Activated CD4-positive, alpha-beta T cell treated with anti-CD3 and anti-CD28 coated beads, Interleukin-2, amount 50 U/mL, for 1 hour (primary cell): Measurements from ENCODE around the gene NLRP9.
"Not testable (repeated sequence)": the region's sequence is repeated elsewhere in the genome, so short reads cannot be mapped to it uniquely, and the experiment has no call there.

Experiments
- DNase-seq: peaks from one replicate; pipeline ENCODE4 v3.0.0-alpha.2; 2020

NLRP9 gene

GRCh38 chr19:55738302-55738701, at the start of gene NLRP9:
TSS of gene NLRP9 (minus strand) at chr19:55738402. CDS start at chr19:55738374, 28 bp downstream.
- no peak for DNase-seq

DNA sequence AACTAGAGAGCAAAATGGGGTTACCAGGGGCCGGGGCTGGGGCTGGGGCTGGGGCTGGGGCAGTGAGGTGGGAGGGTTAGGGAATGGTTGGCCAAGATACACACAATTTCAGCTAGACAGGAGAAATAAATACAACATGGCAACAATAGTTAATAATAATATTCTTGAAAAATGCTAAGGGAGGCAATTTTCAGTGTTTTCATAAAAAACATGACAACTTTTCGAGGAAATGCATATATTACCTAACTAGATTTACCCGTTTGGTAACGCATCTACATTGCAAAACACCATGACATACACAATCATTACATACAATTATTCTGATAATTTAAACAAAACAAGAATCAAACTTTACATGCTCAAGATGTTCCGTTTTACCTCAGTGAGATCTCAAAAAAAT, 42.9 kb upstream of the NLRP9 start:
- no peak for DNase-seq

- DNase-seq: no peak
Observed at GRCh38 chr19:55778331-55778730, 40.1 kb upstream of the NLRP9 start.

GRCh38 chr19:55777528-55777927, 39.3 kb upstream of the NLRP9 start:
- DNase-seq: no peak

- not testable (repeated sequence) for DNase-seq
Observed at GRCh38 chr19:55769632-55770031, 31.4 kb upstream of the NLRP9 start.

GRCh38 chr19:55768818-55769217, 30.6 kb upstream of the NLRP9 start, which contains the start of gene RFPL4AL1:
TSS of gene RFPL4AL1 (plus strand) at chr19:55769118. CDS start at chr19:55771805, 2,687 bp downstream.
- not testable (repeated sequence) for DNase-seq

GRCh38 chr19:55766466-55766865, 28.3 kb upstream of the NLRP9 start:
- no peak for DNase-seq

GRCh38 chr19:55758797-55759196, 20.6 kb upstream of the NLRP9 start, which contains the start of gene RFPL4A:
TSS of gene RFPL4A (plus strand) at chr19:55759097. CDS start at chr19:55761801, 2,704 bp downstream.
- not testable (repeated sequence) for DNase-seq

- DNase-seq: not testable (repeated sequence)
Observed at GRCh38 chr19:55756808-55757207, 18.6 kb upstream of the NLRP9 start.

- DNase-seq: no peak
Observed at GRCh38 chr19:55753401-55753800, 15.2 kb upstream of the NLRP9 start.

DNA sequence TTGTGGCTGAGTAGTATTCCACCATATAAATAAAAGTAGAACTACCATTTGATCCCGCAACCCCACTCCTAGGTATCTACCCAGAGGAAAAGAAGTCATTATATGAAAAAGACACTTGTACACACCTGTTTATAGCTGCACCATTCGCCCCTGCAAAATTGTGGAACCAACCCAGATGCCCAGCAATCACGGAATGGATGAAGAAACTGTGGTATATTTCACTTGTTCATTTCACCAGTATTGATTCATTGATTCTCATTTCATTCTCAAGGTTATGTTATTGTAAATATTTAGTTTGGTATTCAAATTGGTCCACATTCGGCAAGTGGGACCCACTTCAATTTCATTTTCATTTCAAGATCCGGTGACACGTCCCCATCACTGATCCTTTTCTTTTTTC, 12.5 kb upstream of the NLRP9 start:
- no peak for DNase-seq

GRCh38 chr19:55730378-55730777, 7.8 kb downstream of the NLRP9 start:
- DNase-seq: not testable (repeated sequence)

GRCh38 chr19:55723491-55723890, 14.7 kb downstream of the NLRP9 start:
- DNase-seq: no peak

DNA sequence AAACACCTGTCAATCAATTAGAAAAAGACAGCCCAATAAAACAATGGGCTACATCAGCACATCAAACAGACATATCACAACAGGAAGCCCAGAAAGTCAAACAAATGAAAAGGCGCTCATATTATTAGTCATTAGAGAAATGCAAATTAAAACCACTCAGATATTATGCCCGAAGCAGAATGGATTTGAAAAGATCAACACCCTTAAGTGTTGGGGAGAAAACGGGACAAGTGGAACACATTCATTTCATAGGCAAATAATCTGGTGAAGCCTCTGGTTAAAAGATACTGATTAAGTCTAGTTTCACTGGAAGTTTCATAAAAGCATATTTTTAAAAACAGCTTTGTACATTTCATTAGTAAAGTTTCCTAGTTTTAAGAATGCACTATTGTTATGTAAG, 17.4 kb downstream of the NLRP9 start:
- DNase-seq: no peak

- no peak for DNase-seq
Observed at GRCh38 chr19:55720214-55720746, 17.9 kb downstream of the NLRP9 start.

DNA sequence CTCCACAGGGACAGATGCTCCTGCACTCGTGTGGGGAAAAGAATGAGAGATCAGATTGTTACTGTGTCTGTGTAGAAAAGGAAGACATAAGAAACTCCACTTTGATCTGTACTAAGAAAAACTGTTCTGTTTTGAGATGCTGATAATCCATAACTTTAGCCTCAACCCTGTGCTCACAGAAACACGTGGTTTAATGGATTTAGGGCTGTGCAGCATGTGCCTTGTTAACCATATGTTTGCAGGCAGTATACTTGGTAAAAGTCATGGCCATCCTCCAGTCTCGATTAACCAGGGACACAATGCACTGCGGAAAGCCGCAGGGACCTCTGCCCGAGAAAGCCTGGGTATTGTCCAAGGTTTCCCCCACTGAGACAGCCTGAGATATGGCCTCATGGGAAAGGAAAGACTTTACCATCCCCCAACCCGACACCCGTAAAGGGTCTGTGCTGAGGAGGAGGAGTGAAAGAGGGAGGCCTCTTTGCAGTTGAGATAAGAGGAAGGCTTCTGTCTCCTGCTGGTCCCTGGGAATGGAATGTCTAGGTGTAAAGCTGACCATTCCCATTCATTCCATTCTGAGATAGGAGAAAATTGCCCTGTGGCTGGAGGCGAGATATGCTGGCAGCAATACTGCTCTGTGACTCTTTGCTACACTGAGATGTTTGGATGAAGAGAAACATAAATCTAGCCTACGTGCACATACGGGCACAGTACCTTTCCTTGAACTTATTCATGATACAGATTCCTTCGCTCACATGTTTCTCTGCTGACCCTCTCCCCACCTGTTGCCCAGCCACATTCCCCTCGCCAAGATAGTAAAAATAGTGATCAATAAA, 20.1 kb downstream of the NLRP9 start:
- not testable (repeated sequence) for DNase-seq

GRCh38 chr19:55717251-55717650, 21.0 kb downstream of the NLRP9 start:
- DNase-seq: no peak

GRCh38 chr19:55716531-55716930, 21.7 kb downstream of the NLRP9 start:
- DNase-seq: no peak

DNA sequence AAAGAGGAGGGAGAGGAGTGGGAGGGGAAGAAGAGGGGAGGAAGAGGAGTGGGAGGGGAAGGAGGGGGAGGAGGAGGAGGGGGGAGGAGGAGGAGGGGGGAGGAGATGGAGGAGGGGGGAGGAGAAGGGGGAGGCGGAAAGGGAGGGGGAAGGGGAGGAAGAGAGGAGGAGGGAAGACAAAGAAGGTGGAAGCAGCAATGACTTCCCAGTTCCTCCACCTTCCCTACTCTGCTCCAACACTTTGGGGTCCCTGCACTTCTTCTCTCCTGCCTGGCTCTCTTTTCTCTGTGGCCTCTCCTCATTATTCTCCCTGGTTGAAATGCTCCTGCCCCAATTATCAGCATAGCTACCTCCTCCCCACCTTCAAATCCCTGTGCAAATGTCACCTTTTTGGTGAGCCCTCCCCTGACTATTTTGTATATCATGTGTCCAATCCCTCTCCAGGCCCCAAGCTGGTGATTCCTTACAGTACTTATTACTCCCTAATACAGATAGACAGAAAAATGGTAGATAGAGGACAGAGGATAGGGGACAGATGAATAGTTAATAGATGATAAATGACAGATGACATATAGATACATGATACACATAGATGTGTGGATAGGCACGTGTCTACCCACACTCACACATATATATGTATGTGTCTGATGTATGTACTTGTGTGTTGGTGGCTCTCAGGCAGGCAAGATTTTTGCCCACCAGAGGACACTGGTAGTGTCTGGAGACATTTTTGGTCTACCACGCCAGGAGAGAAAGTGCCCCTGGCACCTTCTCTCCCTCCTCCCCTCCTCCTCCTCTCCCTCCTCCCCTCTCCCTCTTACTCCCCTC, 25.2 kb downstream of the NLRP9 start:
- DNase-seq: no peak

DNA sequence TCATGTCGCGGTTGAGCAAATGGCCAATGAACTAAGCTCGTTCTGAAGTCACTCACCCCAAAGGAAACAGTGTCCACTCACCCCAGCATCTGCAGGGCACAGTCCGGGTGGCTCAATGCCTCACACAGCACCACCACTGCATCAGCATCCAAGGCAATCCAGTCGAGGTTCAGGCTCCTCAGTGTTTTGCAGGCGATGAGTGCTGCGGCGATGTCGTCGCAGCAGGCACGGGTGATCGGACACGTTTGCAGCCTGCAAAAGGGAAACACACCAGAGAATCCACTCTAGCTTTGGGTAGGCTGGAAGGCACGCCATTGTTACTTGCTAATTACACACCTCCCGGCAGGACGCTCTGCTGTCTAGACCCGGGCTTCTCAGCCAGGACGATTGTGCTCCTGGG, 26.5 kb downstream of the NLRP9 start:
- no peak for DNase-seq

- no peak for DNase-seq
Observed at GRCh38 chr19:55705972-55706371, 32.2 kb downstream of the NLRP9 start.

- DNase-seq: no peak
Observed at GRCh38 chr19:55704494-55705245, 33.5 kb downstream of the NLRP9 start.

DNA sequence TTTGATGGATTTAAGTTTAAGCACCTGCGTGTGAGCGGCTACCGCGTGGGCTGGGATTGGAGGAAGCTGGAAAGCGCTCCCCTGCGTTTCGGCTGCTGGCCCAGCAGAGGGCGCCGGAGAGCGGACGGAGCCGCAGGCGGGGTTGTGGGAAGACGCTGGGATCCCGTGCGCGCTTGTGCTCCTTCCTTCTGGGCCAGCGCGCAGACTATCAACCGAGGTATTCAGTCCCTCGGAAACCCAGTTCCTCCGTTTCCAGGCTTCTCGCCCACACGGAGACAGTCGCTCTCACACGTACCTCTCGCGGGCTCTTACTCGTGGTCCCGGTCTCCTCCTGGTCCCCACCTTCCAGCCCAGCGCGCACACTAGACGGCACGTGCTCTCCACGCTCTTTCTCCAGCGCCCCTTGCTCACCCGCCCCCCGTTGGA, 34.4 kb downstream of the NLRP9 start:
- peak; percentile 43 for DNase-seq
